GM23338 (cell line): ENCODE data around the gene DCDC1. TPM values are rescaled to one million over a fixed set of nuclear protein-coding genes. Genes with fewer than 3 reads are reported as not detected.

Source experiments
- ATAC-seq: fragments of 200-7000 bp; cut with Tn5 transposase; 3 replicates; pipeline ENCODE4 v1.9.1; 2020
- DNase-seq: peaks from one replicate; pipeline ENCODE4 v3.0.0-alpha.2; 2015; ENCODE audit warnings: low spot score
- H2AFZ ChIP-seq: fragments of 200-600 bp; sonication (generic); 2 replicates; pipeline ENCODE4 v1.8.0; 2016; ENCODE audit warnings: antibody characterized with exemption, mild to moderate bottlenecking, moderate library complexity
- H3F3A ChIP-seq: fragments of 200-600 bp; sonication (generic); replicated peaks from 2 replicates; pipeline ENCODE4 v1.8.0; 2017; ENCODE audit warnings: antibody characterized with exemption, mixed run types, low read depth
- H3K27ac ChIP-seq: fragments of 200-600 bp; sonication (generic); 2 replicates; pipeline ENCODE4 v1.6.1; 2016; ENCODE audit warnings: low read depth
- H3K27me3 ChIP-seq: fragments of 200-600 bp; sonication (generic); 2 replicates; pipeline ENCODE4 v1.8.0; 2016; ENCODE audit warnings: mild to moderate bottlenecking, mixed run types, moderate library complexity; ENCODE audit not compliant: insufficient read depth
- H3K36me3 ChIP-seq: fragments of 200-600 bp; sonication (generic); 2 replicates; pipeline ENCODE4 v1.8.0; 2016; ENCODE audit warnings: mild to moderate bottlenecking; ENCODE audit not compliant: insufficient read depth
- H3K4me1 ChIP-seq: fragments of 200-600 bp; sonication (generic); 2 replicates; pipeline ENCODE4 v1.8.0; 2016; ENCODE audit warnings: mild to moderate bottlenecking, moderate library complexity; ENCODE audit not compliant: insufficient read depth
- H3K4me2 ChIP-seq: fragments of 200-600 bp; sonication (generic); 2 replicates; pipeline ENCODE4 v1.7.1; 2017; ENCODE audit warnings: mixed run types
- H3K4me3 ChIP-seq: fragments of 200-600 bp; sonication (generic); 2 replicates; pipeline ENCODE4 v1.6.1; 2016; ENCODE audit warnings: mixed run types
- H3K79me2 ChIP-seq: fragments of 200-600 bp; sonication (generic); replicated peaks from 2 replicates; pipeline ENCODE4 v1.8.0; 2017; ENCODE audit warnings: mild to moderate bottlenecking; ENCODE audit not compliant: insufficient read depth
- H3K9me2 ChIP-seq: fragments of 200-600 bp; sonication (generic); 2 replicates; pipeline ENCODE4 v1.8.0; 2017; ENCODE audit not compliant: insufficient read depth
- H4K20me1 ChIP-seq: fragments of 200-600 bp; sonication (generic); replicated peaks from 2 replicates; pipeline ENCODE4 v1.8.0; 2017; ENCODE audit warnings: mild to moderate bottlenecking; ENCODE audit not compliant: insufficient read depth
- H3K27ac Mint-ChIP-seq: 2 replicates; pipeline ENCODE4 v1.8.0; 2020; ENCODE audit warnings: inconsistent platforms, mild to moderate bottlenecking, moderate library complexity, mixed read lengths
- H3K27me3 Mint-ChIP-seq: 3 replicates; pipeline ENCODE4 v1.8.0; 2022; ENCODE audit warnings: low read depth, mild to moderate bottlenecking, moderate library complexity, mixed read lengths, inconsistent platforms; ENCODE audit not compliant: insufficient read depth, poor library complexity
- H3K36me3 Mint-ChIP-seq: 3 replicates; pipeline ENCODE4 v1.8.0; 2021; ENCODE audit warnings: low read depth, mild to moderate bottlenecking, inconsistent platforms, moderate library complexity, mixed read lengths
- H3K4me1 Mint-ChIP-seq: 3 replicates; pipeline ENCODE4 v1.8.0; 2020; ENCODE audit warnings: mild to moderate bottlenecking, inconsistent platforms, mixed read lengths
- H3K4me3 Mint-ChIP-seq: 3 replicates; pipeline ENCODE4 v1.8.0; 2021; ENCODE audit warnings: moderate library complexity, mild to moderate bottlenecking, inconsistent platforms, mixed read lengths
- H3K9me3 Mint-ChIP-seq: 3 replicates; pipeline ENCODE4 v1.8.0; 2020; ENCODE audit warnings: moderate library complexity, mild to moderate bottlenecking, inconsistent platforms, mixed read lengths
- CREB1 ChIP-seq: fragments of 250-450 bp; sonication (Bioruptor Pico); IDR thresholded peaks from 2 replicates; pipeline ENCODE4 v1.5.0; 2020; ENCODE audit warnings: low read depth, mild to moderate bottlenecking, moderate library complexity
- EZH2phosphoT487 ChIP-seq: fragments of 200-600 bp; sonication (generic); IDR thresholded peaks from one replicate; pipeline ENCODE4 v1.8.1; 2018; ENCODE audit warnings: antibody characterized with exemption; ENCODE audit not compliant: unreplicated experiment
- JUNB ChIP-seq: IDR thresholded peaks from one replicate; pipeline ENCODE4 v1.6.1; 2016; ENCODE audit warnings: antibody characterized with exemption; ENCODE audit not compliant: unreplicated experiment
- NANOG ChIP-seq: IDR thresholded peaks from 2 replicates; pipeline ENCODE4 v1.6.1; 2016; ENCODE audit warnings: antibody characterized with exemption, borderline replicate concordance
- POLR2AphosphoS5 ChIP-seq: IDR thresholded peaks from 2 replicates; pipeline ENCODE4 v1.6.1; 2016; ENCODE audit warnings: antibody characterized with exemption, low read depth
- REST ChIP-seq: IDR thresholded peaks from one replicate; pipeline ENCODE4 v1.6.1; 2018; ENCODE audit warnings: antibody characterized with exemption; ENCODE audit not compliant: unreplicated experiment
- STAT1 ChIP-seq: IDR thresholded peaks from one replicate; pipeline ENCODE4 v1.6.1; 2016; ENCODE audit warnings: antibody characterized with exemption; ENCODE audit not compliant: unreplicated experiment
- ZNF114 ChIP-seq: fragments of 250-450 bp; sonication (Bioruptor Pico); IDR thresholded peaks from 2 replicates; pipeline ENCODE4 v1.5.0; 2020; ENCODE audit warnings: mild to moderate bottlenecking, moderate library complexity
- ZNF331 ChIP-seq: fragments of 250-450 bp; sonication (Bioruptor Pico); IDR thresholded peaks from 2 replicates; pipeline ENCODE4 v1.5.0; 2020; ENCODE audit warnings: low read depth, mild to moderate bottlenecking, moderate library complexity
- ZNF462 ChIP-seq: fragments of 250-450 bp; sonication (Bioruptor Pico); IDR thresholded peaks from 2 replicates; pipeline ENCODE4 v1.5.0; 2020; ENCODE audit warnings: mild to moderate bottlenecking, moderate library complexity
- polyA plus RNA-seq: library from polyadenylated mRNA; unstranded; fragments of >200 nt; fragmentation: Nextera tagmentation; extraction: Ambion mirVana; gene quantifications from 2 replicates; pipeline ENCODE4 v1.2.1, GENCODE V29; 2016
- total RNA-seq: library from RNA; depleted of rRNA; stranded (reverse); fragments of >200 nt; shearing (Covaris generic); gene quantifications from 2 replicates; pipeline ENCODE4 v1.2.3, GENCODE V29; 2014
- TF ChIP-seq, protein P1 (sequence below): IDR thresholded peaks from 2 replicates; pipeline ENCODE4 v1.6.1; 2016; ENCODE audit warnings: antibody characterized with exemption

DCDC1 gene
- total and polyA plus RNA-seq, 2 experiments from 2014 or later: 0.56 to 0.58 TPM

DNA sequence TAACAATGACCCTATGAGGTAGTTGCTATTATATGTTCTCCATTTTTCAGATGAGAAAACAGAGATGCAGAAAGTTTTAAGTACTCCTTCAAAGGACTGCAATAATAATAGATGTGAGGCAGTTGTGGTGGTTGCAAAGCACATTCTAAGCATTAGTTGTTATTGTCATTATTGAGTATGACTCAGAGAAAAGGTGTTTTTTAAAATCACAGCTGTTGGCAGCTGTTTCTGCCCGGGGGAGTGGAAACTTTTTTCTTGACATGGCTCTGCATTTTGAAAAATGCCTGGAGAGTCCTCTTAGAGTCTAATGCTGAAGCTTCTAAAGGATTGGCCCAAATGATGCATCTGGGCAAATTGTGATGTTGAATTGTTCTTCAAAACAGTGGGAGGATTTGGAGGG lies 538.9 kb downstream of the DCDC1 start:
- no peak for DNase-seq
- Mint-ChIP-seq H3K4me3 (no peak overlapping the region), H3K27ac (no peak overlapping the region), H3K4me1 (peaks cover 8% of the 10 kb centered on the region; the same call in 2 of the 3 replicates), H3K27me3 (peaks cover 3% of the 10 kb centered on the region), H3K36me3 (peaks cover 3% of the 10 kb centered on the region; the same call in 1 of the 3 replicates), H3K9me3 (peaks cover 12% of the 10 kb centered on the region; the same call in 2 of the 3 replicates)
- Histone ChIP-seq H3K27me3 (no peaks in the 10 kb centered on the region), H2AFZ (peak overlapping the region; percentile 38; the same call in 1 of the 2 replicates), H3F3A (no peaks in the 10 kb centered on the region), H4K20me1 (no peaks in the 10 kb centered on the region), H3K4me1 (no peaks in the 10 kb centered on the region), H3K4me3 (no peak overlapping the region), H3K36me3 (no peaks in the 10 kb centered on the region), H3K4me2 (no peak overlapping the region), H3K27ac (no peak overlapping the region), H3K79me2 (no peaks in the 10 kb centered on the region), H3K9me2 (peaks cover 5% of the 10 kb centered on the region; the same call in 1 of the 2 replicates)
- TF ChIP-seq ZNF114 (no peak), STAT1 (no peak), REST (no peak), POLR2AphosphoS5 (no peak)
- ATAC-seq: no peak

GRCh38 chr11:30826911-30827310 lies 542.6 kb downstream of the DCDC1 start:
- Mint-ChIP-seq H3K27me3 (peaks cover 1% of the 10 kb centered on the region), H3K36me3 (no peaks in the 10 kb centered on the region), H3K9me3 (no peaks in the 10 kb centered on the region), H3K4me1 (peaks cover 7% of the 10 kb centered on the region; the same call in 2 of the 3 replicates), H3K27ac (no peak overlapping the region), H3K4me3 (no peak overlapping the region)
- Histone ChIP-seq H3K4me3 (no peak overlapping the region), H3F3A (no peaks in the 10 kb centered on the region), H3K36me3 (no peaks in the 10 kb centered on the region), H3K4me1 (no peaks in the 10 kb centered on the region), H3K79me2 (no peaks in the 10 kb centered on the region), H2AFZ (no peak overlapping the region), H3K4me2 (no peak overlapping the region), H4K20me1 (no peaks in the 10 kb centered on the region), H3K27ac (no peak overlapping the region), H3K9me2 (peaks cover 5% of the 10 kb centered on the region; the same call in 1 of the 2 replicates), H3K27me3 (no peaks in the 10 kb centered on the region)
- TF ChIP-seq NANOG (no peak), EZH2phosphoT487 (no peak), JUNB (no peak), ZNF331 (no peak), CREB1 (CRISPR knock-in tag) (no peak), ZNF462 (CRISPR knock-in tag) (no peak)
- TF ChIP-seq, protein P1, sequence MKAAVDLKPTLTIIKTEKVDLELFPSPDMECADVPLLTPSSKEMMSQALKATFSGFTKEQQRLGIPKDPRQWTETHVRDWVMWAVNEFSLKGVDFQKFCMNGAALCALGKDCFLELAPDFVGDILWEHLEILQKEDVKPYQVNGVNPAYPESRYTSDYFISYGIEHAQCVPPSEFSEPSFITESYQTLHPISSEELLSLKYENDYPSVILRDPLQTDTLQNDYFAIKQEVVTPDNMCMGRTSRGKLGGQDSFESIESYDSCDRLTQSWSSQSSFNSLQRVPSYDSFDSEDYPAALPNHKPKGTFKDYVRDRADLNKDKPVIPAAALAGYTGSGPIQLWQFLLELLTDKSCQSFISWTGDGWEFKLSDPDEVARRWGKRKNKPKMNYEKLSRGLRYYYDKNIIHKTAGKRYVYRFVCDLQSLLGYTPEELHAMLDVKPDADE: no peak
- DNase-seq (no peak), ATAC-seq (no peak)
